HG03196 (cell line): ENCODE results near the gene KRTAP5-7.
"Not testable (repeated sequence)": the region's sequence is repeated elsewhere in the genome, so short reads cannot be mapped to it uniquely, and the experiment has no call there.

ENCODE experiments used
- ATAC-seq: cut with Tn5 transposase; IDR thresholded peaks from one replicate; pipeline ENCODE4 v1.9.1; 2021; ENCODE audit not compliant: unreplicated experiment

Gene KRTAP5-7

GRCh38 chr11:71532036-71532610 lies 5.1 kb downstream of the KRTAP5-7 start:
- no peak for ATAC-seq

DNA sequence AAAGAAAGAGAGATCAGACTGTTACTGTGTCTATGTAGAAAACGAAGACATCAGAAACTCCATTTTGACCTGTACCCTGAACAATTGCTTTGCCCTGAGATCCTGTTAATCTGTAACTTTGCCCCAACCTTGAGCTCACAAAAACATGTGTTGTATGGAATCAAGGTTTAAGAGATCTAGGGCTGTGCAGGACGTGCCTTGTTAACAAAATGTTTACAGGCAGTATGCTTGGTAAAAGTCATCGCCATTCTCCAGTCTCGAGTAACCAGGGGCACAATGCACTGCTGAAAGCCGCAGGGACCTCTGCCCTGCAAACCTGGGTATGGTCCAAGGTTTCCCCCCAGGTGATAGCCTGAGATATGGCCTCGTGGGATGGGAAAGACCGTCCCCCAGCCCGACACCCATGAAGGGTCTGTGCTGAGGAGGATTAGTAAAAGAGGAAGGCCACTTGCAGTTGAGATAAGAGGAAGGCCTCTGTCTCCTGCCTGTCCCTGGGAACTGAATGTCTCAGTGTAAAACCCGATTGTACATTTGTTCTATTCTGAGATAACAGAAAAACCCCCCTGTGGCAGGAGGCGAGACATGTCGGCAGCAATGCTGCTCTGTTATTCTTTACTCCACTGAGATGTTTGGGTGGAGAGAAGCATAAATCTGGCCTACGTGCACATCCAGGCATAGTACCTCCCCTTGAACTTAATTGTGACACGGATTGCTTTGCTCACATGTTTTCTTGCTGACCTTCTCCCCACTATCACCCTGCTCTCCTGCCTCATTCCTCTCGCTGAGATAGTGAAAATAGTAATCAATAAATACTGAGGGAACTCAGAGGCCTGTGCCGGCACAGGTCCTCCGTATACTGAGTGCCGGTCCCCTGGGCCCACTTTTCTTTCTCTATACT lies 7.9 kb downstream of the KRTAP5-7 start:
- not testable (repeated sequence) for ATAC-seq

- no peak for ATAC-seq
These were observed 8.8 kb downstream of the KRTAP5-7 start for GRCh38 chr11:71535825-71536224.

DNA sequence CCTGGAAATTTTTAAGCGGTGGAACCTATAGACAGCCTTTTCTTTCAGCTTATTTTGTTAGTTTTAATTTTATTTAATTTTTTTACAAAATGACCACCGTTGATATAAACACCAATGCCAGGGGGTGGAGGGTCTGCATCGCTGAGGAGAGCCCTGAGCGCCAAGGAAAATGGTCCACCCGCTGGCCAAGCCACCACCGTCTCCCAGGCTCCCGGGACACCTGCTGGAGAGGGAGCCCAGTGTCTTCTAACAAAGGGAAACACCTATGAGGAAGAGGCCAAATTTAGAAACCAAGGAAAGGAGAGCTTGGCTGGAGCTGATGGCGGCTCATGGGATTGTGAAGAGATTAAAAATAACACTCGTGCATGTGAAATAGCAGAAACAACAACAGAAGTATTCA lies 10.5 kb downstream of the KRTAP5-7 start:
- ATAC-seq = no peak

DNA sequence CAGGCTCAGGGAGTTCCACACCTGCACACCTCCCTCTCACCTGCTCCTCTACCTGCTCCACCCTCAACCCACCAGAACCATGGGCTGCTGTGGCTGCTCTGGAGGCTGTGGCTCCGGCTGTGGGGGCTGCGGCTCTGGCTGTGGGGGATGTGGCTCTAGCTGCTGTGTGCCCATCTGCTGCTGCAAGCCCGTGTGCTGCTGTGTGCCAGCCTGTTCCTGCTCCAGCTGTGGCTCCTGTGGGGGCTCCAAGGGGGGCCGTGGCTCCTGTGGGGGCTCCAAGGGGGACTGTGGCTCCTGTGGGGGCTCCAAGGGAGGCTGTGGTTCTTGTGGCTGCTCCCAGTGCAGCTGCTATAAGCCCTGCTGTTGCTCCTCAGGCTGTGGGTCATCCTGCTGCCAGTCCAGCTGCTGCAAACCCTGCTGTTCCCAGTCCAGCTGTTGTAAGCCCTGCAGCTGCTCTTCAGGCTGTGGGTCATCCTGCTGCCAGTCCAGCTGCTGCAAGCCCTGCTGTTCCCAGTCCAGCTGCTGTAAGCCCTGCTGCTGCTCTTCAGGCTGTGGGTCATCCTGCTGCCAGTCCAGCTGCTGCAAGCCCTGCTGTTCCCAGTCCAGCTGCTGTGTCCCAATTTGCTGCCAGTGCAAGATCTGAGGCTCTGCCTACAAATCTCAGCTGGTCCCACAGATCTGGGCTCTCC lies 11.1 kb downstream of the KRTAP5-7 start, which contains the start of gene KRTAP5-8:
Gene KRTAP5-8 (plus strand): TSS at position 49 of the 689 bp plus-strand sequence. CDS start 31 bp downstream, at position 80.
- ATAC-seq = not testable (repeated sequence)

DNA sequence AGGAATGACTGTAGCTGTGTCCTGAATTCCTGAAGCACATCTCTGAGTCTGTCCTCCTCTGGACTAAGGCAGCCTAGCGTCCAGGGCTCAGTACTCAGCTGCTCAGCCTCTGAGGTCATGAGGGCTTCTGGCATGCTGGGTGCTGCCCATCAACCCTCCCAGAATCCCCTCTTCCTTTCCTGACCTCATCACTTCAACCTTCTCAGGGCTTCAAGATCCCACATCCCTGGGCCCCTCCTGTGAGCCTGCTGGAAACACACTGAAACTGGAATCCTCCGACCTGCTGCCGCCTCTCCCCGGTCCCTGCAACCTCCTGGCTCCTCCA lies 11.6 kb downstream of the KRTAP5-7 start:
- ATAC-seq = no peak

DNA sequence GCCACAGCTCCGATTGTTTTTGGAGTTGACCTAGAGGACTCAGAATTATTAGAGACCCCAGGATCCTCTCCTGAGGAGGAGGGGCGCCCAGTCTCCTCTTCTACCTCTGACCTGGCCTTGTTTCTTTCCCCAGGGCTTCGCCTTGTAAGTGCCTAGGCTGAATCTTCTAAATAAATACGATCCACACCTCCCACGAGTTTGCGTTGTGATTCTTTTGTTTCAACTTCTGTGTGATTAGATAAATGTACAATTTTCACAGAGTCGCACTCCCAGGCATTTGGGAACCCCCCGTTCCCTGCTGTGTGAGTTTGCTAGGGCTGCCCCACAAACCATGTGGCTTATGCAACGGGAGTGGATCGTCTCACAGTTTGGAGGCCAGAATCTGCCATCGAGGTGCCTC lies 11.9 kb downstream of the KRTAP5-7 start:
- no peak for ATAC-seq

DNA sequence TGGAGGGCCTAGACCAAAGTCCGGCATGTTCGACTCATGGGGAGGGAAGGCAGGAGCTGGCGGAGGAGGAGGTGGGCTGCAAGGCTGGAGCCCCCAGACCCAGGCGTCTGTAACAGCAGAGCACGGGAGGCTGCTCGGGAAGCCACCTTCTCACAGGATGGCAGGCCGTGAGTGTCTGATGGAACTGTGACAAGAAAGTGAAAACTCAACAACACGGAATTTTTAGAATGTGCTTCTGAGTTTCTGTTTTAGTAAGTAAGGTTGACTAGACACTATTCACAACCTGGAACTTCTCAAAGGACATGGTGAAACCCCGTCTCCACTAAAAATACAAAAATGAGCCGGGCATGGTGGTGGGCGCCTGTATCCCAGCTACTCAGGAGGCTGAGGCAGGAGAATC lies 12.9 kb downstream of the KRTAP5-7 start:
- not testable (repeated sequence) for ATAC-seq

- ATAC-seq = not testable (repeated sequence)
These were observed 13.6 kb downstream of the KRTAP5-7 start for GRCh38 chr11:71540521-71541304.

- ATAC-seq = no peak
These were observed 15.3 kb downstream of the KRTAP5-7 start for GRCh38 chr11:71542382-71542781.

DNA sequence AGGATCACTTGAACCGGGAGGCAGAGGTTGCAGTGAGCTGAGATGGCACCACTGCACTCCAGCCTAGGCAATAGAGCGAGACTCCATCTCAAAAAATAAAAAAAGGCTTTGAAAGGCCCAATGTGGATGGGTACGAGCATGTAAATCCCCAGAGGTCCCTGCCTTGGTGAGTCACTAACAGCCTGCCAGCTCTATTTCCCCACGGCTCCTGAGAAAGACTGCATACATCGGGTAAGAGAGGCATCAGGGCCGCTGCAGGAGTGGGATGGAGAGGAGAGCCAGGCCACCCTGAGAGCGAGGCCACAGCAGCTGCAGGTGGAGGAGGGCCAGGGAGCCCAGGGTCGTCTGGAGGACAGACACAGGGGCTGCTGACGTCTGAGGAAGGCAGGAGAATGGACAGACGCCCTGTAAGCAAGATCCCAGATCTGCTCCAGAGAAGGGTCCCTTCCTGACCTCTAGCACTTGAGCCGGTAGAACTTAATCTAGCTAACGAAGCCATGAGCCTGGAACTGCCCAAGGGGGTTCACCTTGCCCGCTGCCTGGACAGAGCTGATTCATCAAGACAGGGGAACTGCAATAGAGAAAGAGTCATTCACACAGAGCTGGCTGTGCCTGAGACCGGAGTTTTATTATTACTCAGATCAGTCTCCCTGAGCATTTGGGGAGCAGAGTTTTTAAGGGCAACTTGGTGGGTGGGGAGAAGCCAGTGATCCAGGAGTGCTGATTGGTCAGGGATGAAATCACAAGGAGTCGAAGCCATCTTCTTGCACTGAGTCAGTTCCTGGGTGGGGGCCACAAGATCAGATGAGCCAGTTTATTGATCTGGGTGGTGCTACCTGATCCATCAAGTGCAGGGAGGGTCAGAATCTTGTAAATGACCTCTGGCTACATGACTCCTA lies 16.1 kb downstream of the KRTAP5-7 start:
- no peak for ATAC-seq

DNA sequence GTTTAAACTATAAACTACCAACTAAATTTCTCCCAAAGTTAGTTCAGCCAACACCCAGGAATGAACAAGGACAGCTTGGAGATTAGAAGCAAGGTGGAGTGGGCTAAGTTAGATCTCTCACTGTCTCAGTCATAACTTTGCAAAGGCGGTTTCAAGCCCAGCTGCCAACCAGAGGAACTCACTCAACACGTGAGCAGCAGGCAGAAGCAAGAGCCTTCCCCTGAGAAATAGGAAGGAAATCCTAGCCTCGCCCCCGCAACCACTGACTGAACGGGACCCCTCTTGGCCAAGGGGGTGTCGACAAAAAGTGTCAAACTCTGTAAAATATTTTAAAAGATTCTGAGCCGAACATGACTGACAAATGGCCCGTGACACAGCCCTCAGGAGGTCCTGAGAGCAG lies 16.8 kb downstream of the KRTAP5-7 start:
- no peak for ATAC-seq

GRCh38 chr11:71544525-71545214 lies 17.6 kb downstream of the KRTAP5-7 start:
- ATAC-seq = no peak

- ATAC-seq = no peak
These were observed 18.4 kb downstream of the KRTAP5-7 start for GRCh38 chr11:71545405-71545966.

DNA sequence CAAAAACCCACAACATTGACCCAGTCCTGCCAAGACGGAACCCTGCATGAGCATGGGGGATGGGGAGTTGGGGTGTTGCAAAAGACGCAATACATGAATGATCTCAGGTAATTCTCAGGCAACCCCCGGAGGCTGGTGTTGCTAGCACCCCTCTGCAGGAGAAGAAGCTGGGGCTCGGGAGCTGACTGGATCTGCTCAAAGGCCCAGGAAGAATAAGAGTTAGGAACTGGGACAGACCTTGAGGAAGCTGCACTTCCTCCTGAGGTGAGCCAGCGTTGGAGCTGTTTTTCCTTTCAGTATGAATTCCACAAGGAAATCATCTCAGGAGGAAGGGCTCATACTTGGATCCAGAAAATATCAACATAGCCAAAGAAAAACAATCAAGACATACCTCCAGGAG lies 21.1 kb downstream of the KRTAP5-7 start, which contains the start of gene KRTAP5-9:
Gene KRTAP5-9 (plus strand): TSS at position 301 of the 400 bp plus-strand sequence. CDS start 238 bp downstream, outside the sequence.
- ATAC-seq = no peak

DNA sequence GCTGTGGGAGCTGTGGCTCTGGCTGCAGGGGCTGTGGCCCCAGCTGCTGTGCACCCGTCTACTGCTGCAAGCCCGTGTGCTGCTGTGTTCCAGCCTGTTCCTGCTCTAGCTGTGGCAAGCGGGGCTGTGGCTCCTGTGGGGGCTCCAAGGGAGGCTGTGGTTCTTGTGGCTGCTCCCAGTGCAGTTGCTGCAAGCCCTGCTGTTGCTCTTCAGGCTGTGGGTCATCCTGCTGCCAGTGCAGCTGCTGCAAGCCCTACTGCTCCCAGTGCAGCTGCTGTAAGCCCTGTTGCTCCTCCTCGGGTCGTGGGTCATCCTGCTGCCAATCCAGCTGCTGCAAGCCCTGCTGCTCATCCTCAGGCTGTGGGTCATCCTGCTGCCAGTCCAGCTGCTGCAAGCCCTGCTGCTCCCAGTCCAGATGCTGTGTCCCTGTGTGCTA lies 21.7 kb downstream of the KRTAP5-7 start:
- ATAC-seq = no peak

GRCh38 chr11:71551711-71552110 lies 24.6 kb downstream of the KRTAP5-7 start:
- ATAC-seq = no peak

GRCh38 chr11:71554996-71555395 lies 27.9 kb downstream of the KRTAP5-7 start:
- no peak for ATAC-seq

- ATAC-seq = no peak
These were observed 28.4 kb downstream of the KRTAP5-7 start for GRCh38 chr11:71555508-71555907.
